Upper lobe of left lung (tissue), 6 donors: ENCODE measurements around the gene CTSS. TPM values are rescaled to one million over a fixed set of nuclear protein-coding genes. Genes with fewer than 3 reads are reported as not detected.

Experiments used
- small RNA-seq, 4 donors: library from RNA; depleted of rRNA; stranded (forward); fragments of <200 nt; gene quantifications; one replicate each; pipeline ENCODE3, GENCODE V24; 2016
- total RNA-seq, 6 donors: library from RNA; depleted of rRNA in 4 of 6; stranded (reverse); fragments of >200 nt in 4 of 6; gene quantifications; one replicate each; pipeline versions ENCODE4 v1.1.0 to v1.2.1, GENCODE V29; 2016 to 2021
- donor health status: DM: no; HTN: no; CAD: no; lungs with moderate emphysema.
- donor health status: DM: no; HTN: yes; CAD: no; lungs with severe emphysema.

Gene CTSS
- total RNA-seq, 6 donors from 2014 or later: 153 to 625 (median 455) TPM

Small RNAs within 50 kb of the gene (small RNA-seq; reads per million reads assigned to genes)
- gene RNU6-1042P: 0 reads per million in 4 donors
- 0 reads per million in 4 donors for gene RNU6-1309P

Other genes starting within 250 kb of the CTSS start
- 100 to 1,000 TPM in 4 of 6 donors, 10 to 100 TPM in 2; 40.3 to 169 (median 139) TPM for gene ADAMTSL4, start 216.4 kb downstream of the CTSS start, total RNA-seq
- 100 to 1,000 TPM; 188 to 580 (median 425) TPM for gene MCL1, start 186.2 kb downstream of the CTSS start, total RNA-seq
- gene ENSA, start 136.2 kb downstream of the CTSS start, total RNA-seq: 100 to 1,000 TPM; 141 to 271 (median 212) TPM
- 10 to 100 TPM in 5 of 6 donors, 1 to 10 TPM in 1; 7.9 to 40.6 (median 23.8) TPM for gene GOLPH3L, start 68.6 kb downstream of the CTSS start, total RNA-seq
- gene HORMAD1, start 44.9 kb downstream of the CTSS start, total RNA-seq: 1 to 10 TPM in 2 of 6 donors, under 1 TPM in 1, not detected in 3; 0.54 to 3.0 (median 2.6) TPM
- gene CTSK, start 42.5 kb upstream of the CTSS start, total RNA-seq: 10 to 100 TPM in 5 of 6 donors, 1 to 10 TPM in 1; 9.6 to 35.4 (median 19.8) TPM
- gene ARNT, start 110.8 kb upstream of the CTSS start, total RNA-seq: 10 to 100 TPM; 44.0 to 76.5 (median 53.9) TPM
- not detected for gene CTXND2, start 121.4 kb upstream of the CTSS start, total RNA-seq
- 10 to 100 TPM; 26.8 to 88.0 (median 40.3) TPM for gene SETDB1, start 160.6 kb upstream of the CTSS start, total RNA-seq
- 100 to 1,000 TPM in 5 of 6 donors, 10 to 100 TPM in 1; 93.2 to 322 (median 204) TPM for gene CERS2, start 209.1 kb upstream of the CTSS start, total RNA-seq
- gene ANXA9, start 216.5 kb upstream of the CTSS start, total RNA-seq: 1 to 10 TPM in 4 of 6 donors, under 1 TPM in 1, not detected in 1; 0.67 to 5.2 (median 1.2) TPM
- 10 to 100 TPM; 14.5 to 34.3 (median 26.9) TPM for gene MINDY1, start 241.1 kb upstream of the CTSS start, total RNA-seq
- 10 to 100 TPM; 16.3 to 28.3 (median 21.2) TPM for gene PRUNE1, start 242.7 kb upstream of the CTSS start, total RNA-seq